Astrocyte (in vitro differentiated cells and primary cell): ENCODE data around the gene GID8.

Source experiments
- CTCF ChIP-seq: IDR thresholded peaks from 2 replicates; pipeline ENCODE4 v1.5.1; 2011; ENCODE audit warnings: low read depth, mild to moderate bottlenecking, inconsistent platforms, low read length, moderate library complexity; ENCODE audit not compliant: insufficient read depth
- EZH2 ChIP-seq: IDR thresholded peaks from 2 replicates; pipeline ENCODE4 v1.6.1; 2012; ENCODE audit warnings: mild to moderate bottlenecking, low read length, inconsistent platforms; ENCODE audit not compliant: insufficient read depth

- TF ChIP-seq CTCF (no peak), EZH2 (no peak)
Measured at GRCh38 chr20:62937268-62938104, 461 bp upstream of the GID8 start.
